ENCODE measurements around the gene ABHD12. TPM values are rescaled to one million over a fixed set of nuclear protein-coding genes. Genes with fewer than 3 reads are reported as not detected.

Gene ABHD12
- polyA plus RNA-seq, 1 experiment: 25.0 TPM

DNA sequence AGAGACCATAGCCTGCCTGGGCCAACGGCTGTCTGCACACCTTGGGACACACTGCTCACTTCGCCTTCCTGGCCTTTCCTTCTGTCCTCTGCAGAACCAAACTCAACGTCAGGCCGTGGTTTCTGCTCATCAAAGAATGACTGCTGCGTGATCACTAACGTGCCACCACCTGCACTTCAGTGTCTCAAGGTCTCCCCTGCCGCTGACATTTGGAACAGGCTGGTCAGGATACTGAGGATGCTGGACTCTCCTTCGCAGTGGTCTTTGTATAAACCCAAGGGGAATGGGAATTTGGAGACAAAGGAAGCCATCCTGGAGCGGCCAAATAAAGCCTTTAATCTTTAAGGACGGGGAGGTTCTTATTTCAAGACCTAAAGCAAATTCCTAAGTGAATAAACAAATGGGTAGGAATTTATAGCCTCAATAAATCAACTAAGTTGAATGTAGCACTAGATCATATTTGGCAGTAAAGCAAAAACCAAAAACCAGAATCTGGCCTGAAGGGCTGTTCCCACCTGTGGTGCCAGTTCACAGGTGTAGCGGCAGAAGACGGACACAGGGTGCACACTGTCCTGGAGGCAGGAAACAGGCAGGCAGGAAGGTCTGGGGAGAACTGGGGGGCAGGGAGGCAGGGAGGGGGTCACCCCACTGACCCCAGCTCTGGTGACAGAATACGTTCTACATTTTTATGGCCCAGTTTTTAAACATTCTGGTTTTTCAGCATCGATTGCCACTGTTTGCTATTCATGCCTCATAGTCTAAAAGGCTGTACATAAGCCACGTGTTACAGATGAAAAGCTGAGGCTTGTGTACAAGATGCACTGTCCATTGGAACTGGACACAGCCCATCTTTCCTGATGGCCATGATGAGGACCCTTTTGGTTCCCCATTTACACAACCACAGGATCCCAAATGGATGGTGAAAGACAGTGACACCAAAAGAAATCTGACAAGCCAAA lies 36.6 kb downstream of the ABHD12 start:
- Histone ChIP-seq H3K4me3 (ENCODE audit: low read depth, low read length) (no peak overlapping the region), H3K36me3 (ENCODE audit: control insufficient read depth, insufficient read depth, low read length) (no peaks in the 10 kb centered on the region), H3K27me3 (ENCODE audit: control insufficient read depth, insufficient read depth, low read length) (no peaks in the 10 kb centered on the region)
- POLR2A ChIA-PET: no interaction called here
- no peak for DNase-seq (ENCODE audit: low read depth)
- TF ChIP-seq, protein P1, sequence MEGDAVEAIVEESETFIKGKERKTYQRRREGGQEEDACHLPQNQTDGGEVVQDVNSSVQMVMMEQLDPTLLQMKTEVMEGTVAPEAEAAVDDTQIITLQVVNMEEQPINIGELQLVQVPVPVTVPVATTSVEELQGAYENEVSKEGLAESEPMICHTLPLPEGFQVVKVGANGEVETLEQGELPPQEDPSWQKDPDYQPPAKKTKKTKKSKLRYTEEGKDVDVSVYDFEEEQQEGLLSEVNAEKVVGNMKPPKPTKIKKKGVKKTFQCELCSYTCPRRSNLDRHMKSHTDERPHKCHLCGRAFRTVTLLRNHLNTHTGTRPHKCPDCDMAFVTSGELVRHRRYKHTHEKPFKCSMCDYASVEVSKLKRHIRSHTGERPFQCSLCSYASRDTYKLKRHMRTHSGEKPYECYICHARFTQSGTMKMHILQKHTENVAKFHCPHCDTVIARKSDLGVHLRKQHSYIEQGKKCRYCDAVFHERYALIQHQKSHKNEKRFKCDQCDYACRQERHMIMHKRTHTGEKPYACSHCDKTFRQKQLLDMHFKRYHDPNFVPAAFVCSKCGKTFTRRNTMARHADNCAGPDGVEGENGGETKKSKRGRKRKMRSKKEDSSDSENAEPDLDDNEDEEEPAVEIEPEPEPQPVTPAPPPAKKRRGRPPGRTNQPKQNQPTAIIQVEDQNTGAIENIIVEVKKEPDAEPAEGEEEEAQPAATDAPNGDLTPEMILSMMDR (IDR thresholded peaks at IDR 0.05; ENCODE audit: insufficient read depth, low read depth, low read length): no peak
- CTCF ChIA-PET: no interaction called here

DNA sequence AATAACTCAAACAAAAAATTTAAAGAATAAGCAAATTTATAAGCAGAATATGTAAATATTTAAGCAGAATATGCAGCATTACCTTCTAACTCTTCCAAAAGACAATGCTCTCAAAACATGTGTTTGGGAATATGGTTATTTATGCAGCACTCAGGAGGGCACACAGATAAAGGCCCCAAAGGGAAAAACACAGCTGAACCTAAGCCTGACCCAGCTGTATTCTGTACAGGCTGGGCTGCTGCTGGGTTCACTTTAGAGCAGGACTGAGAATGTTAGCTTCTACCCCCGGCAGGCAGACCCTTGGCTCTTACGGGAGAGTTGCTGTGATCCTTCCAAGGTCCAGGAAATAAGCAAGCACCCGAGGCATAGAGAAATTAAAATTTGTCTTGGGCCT lies 37.3 kb downstream of the ABHD12 start:
- CTCF ChIA-PET: interaction anchor here (1.1 kb wide), 1 partner anchor 9 kb away, joined by 3 read pairs; no protein-coding TSS in a partner anchor
- Histone ChIP-seq H3K4me3 (ENCODE audit: low read depth, low read length) (no peak overlapping the region), H3K27me3 (ENCODE audit: control insufficient read depth, insufficient read depth, low read length) (no peaks in the 10 kb centered on the region), H3K36me3 (ENCODE audit: control insufficient read depth, insufficient read depth, low read length) (no peaks in the 10 kb centered on the region)
- TF ChIP-seq, protein P1 (IDR thresholded peaks at IDR 0.05; ENCODE audit: insufficient read depth, low read depth, low read length): no peak
- DNase-seq (ENCODE audit: low read depth): no peak
- POLR2A ChIA-PET: no interaction called here

DNA sequence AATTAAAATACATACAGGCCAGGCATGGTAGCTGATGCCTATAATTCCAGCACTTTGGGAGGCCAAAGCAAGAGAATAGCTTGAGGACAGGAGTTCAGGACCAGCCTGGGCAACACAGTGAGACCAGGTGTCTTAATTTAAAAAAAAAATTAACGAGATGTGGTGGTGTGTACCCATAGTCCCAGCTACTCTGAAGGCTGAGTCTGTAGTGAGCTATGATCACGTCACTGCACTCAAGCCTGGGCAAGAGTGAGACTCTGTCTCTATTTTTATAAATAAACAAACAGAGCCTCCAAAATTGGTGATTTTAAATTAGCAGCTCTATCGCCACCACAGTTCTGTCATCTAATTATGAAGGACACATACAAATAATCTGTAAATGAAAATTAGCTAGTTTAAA lies 37.9 kb downstream of the ABHD12 start:
- Histone ChIP-seq H3K36me3 (ENCODE audit: control insufficient read depth, insufficient read depth, low read length) (no peaks in the 10 kb centered on the region), H3K4me3 (ENCODE audit: low read depth, low read length) (no peak overlapping the region), H3K27me3 (ENCODE audit: control insufficient read depth, insufficient read depth, low read length) (no peaks in the 10 kb centered on the region)
- no peak for DNase-seq (ENCODE audit: low read depth)
- CTCF ChIA-PET: interaction anchor here (1.1 kb wide), 1 partner anchor 9 kb away, joined by 3 read pairs; no protein-coding TSS in a partner anchor
- TF ChIP-seq, protein P1 (IDR thresholded peaks at IDR 0.05; ENCODE audit: insufficient read depth, low read depth, low read length): no peak
- POLR2A ChIA-PET: no interaction called here

DNA sequence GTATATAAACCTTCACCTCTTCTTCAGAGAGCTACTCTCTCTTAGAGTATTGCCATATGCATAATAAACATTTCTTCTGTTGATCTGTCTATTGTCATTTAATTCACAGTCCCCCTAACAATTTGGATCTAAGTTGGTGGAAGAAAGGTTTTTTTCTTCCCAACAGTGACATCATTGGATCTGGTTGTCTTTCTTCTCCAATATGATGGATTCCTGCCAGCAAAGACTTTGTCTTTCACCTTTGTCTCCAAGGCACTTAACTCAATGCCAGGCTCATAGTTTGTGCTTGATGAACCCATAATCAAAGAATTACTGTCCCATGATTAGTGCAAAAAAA lies 39.6 kb downstream of the ABHD12 start:
- DNase-seq (ENCODE audit: low read depth): no peak
- H3K27me3 ChIP-seq (ENCODE audit: control insufficient read depth, insufficient read depth, low read length): no peaks in the 10 kb centered on the region
- H3K36me3 ChIP-seq (ENCODE audit: control insufficient read depth, insufficient read depth, low read length): no peaks in the 10 kb centered on the region
- TF ChIP-seq, protein P1 (IDR thresholded peaks at IDR 0.05; ENCODE audit: insufficient read depth, low read depth, low read length): no peak
- ChIA-PET CTCF (no interaction called here), POLR2A (no interaction called here)
- H3K4me3 ChIP-seq (ENCODE audit: low read depth, low read length): no peak overlapping the region

DNA sequence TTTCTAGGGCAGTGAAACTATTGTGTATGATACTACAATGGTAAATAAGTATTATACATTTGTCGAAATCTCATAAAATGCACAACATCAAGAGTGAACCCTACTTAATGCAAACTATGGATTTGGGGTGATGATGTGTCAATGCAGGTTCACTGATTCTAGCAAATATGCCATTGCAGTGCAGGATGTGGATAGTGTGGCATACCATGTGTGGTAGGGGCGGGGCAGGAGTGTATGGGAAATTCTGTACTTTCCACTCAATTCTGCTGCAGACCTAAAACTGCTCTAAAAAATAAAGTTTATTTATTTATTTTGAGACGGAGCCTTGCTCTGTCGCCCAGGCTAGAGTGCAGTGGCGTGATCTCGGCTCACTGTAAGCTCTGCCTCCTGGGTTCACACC lies 44.3 kb downstream of the ABHD12 start:
- H3K4me3 ChIP-seq (ENCODE audit: low read depth, low read length): no peak overlapping the region
- ChIA-PET POLR2A (no interaction called here), CTCF (no interaction called here)
- TF ChIP-seq, protein P1 (IDR thresholded peaks at IDR 0.05; ENCODE audit: insufficient read depth, low read depth, low read length): no peak
- no peaks in the 10 kb centered on the region for H3K27me3 ChIP-seq (ENCODE audit: control insufficient read depth, insufficient read depth, low read length)
- no peaks in the 10 kb centered on the region for H3K36me3 ChIP-seq (ENCODE audit: control insufficient read depth, insufficient read depth, low read length)
- DNase-seq (ENCODE audit: low read depth): no peak

All from BJ (cell line).